Naive thymus-derived CD8-positive, alpha-beta T cell (primary cell): ENCODE data around the gene MED13L. TPM values are rescaled to one million over a fixed set of nuclear protein-coding genes. Genes with fewer than 3 reads are reported as not detected.
A peak's percentile ranks its signal among the peaks of the same experiment; 100 is the strongest.

Source experiments
- ATAC-seq, 2 donors: fragments of 150-1000 bp; cut with Tn5 transposase in 1 of 2; sonication (Bioruptor Pico), chemical (Tn5 transposase) in 1 of 2; 1 replicate in 1 of 2; 2 replicates in 1 of 2; pipeline ENCODE4 v1.10.0; 2021; ENCODE audit warnings: mild to moderate bottlenecking in 2 of 2, moderate library complexity in 2 of 2
- POLR2A ChIA-PET: fragments of 350-600 bp; sonication (Branson Sonifier 250); formaldehyde crosslinking; loops from one replicate; lab custom pipeline; 2021; ENCODE audit warnings: antibody characterized with exemption; lab: Charles Lee
- DNase-seq, 10 donors: peaks; one replicate each; pipeline versions ENCODE4 v3.0.0 to v3.0.0-alpha.2; 2020 to 2022
- H3K27ac Mint-ChIP-seq, 10 donors: one replicate each; pipeline ENCODE4 v1.8.0; 2020 to 2022; ENCODE audit warnings: mild to moderate bottlenecking in 10 of 10, mixed read lengths in 10 of 10, moderate library complexity in 4 of 10, inconsistent platforms in 1 of 10
- H3K27me3 Mint-ChIP-seq, 5 donors: one replicate each; pipeline ENCODE4 v1.8.0; 2021 to 2022; ENCODE audit warnings: mixed read lengths in 5 of 5
- H3K36me3 Mint-ChIP-seq, 3 donors: one replicate each; pipeline ENCODE4 v1.8.0; 2020 to 2022; ENCODE audit warnings: mixed read lengths in 3 of 3, mild to moderate bottlenecking in 2 of 3, inconsistent platforms in 1 of 3
- H3K4me1 Mint-ChIP-seq, 4 donors: one replicate each; pipeline ENCODE4 v1.8.0; 2021 to 2022; ENCODE audit warnings: mixed read lengths in 4 of 4
- H3K4me3 Mint-ChIP-seq, 10 donors: one replicate each; pipeline ENCODE4 v1.8.0; 2020 to 2022; ENCODE audit warnings: mild to moderate bottlenecking in 10 of 10, mixed read lengths in 10 of 10, moderate library complexity in 6 of 10, inconsistent platforms in 1 of 10
- H3K9me3 Mint-ChIP-seq, 9 donors: one replicate each; pipeline ENCODE4 v1.8.0; 2020 to 2022; ENCODE audit warnings: mixed read lengths in 9 of 9, mild to moderate bottlenecking in 3 of 9, inconsistent platforms in 1 of 9, moderate library complexity in 1 of 9
- polyA plus RNA-seq, 3 donors: library from polyadenylated mRNA; unstranded; fragments of 300-500 nt; fragmentation: Illumina TruSeq; gene quantifications; one replicate each; pipeline ENCODE4 v1.2.3, GENCODE V29; 2021
- total RNA-seq, 8 experiments: library from RNA in 2 of 8; stranded (reverse) in 2 of 8; gene quantifications; one replicate each; pipeline ENCODE4 v1.2.3 and lab custom pipeline; 2021 to 2026

MED13L gene
- total and polyA plus RNA-seq, 5 experiments from 2014 or later: 5.1 to 164 (median 6.7) TPM

- DNase-seq: no peak
- POLR2A ChIA-PET: interaction anchor here (0.7 kb wide), 1 partner anchor 12 kb away, joined by 5 read pairs; no protein-coding TSS in a partner anchor
- Mint-ChIP-seq H3K4me1 (peaks cover 40 to 82% (median 78%) of the 10 kb centered on the region in 4 donors), H3K4me3 (peak overlapping the region in 6 of 10 donors; percentile 0 to 31 (median 18)), H3K9me3 (no peaks in the 10 kb centered on the region), H3K27me3 (no peaks in the 10 kb centered on the region), H3K36me3 (no peaks in the 10 kb centered on the region), H3K27ac (peak overlapping the region in 9 of 10 donors; percentile 1 to 61 (median 13))
- no peak for ATAC-seq
Measured at GRCh38 chr12:116215023-116215422, 62.5 kb downstream of the MED13L start.

- peak overlapping the region in 1 of 10 donors; percentile 11 for H3K4me3 Mint-ChIP-seq
- no peaks in the 10 kb centered on the region for H3K9me3 Mint-ChIP-seq
- DNase-seq: peak in 2 of 10 donors; percentile 5 to 6
- POLR2A ChIA-PET: no interaction called here
- H3K4me1 Mint-ChIP-seq: peaks cover 47 to 92% (median 86%) of the 10 kb centered on the region in 4 donors
- no peaks in the 10 kb centered on the region for H3K27me3 Mint-ChIP-seq
- no peaks in the 10 kb centered on the region for H3K36me3 Mint-ChIP-seq
- H3K27ac Mint-ChIP-seq: peak overlapping the region in 5 of 10 donors; percentile 3 to 79 (median 54)
- peak; percentile 43 to 52 for ATAC-seq
Measured at GRCh38 chr12:116213885-116214527, 63.5 kb downstream of the MED13L start.

- DNase-seq (no peak), ATAC-seq (no peak)
- POLR2A ChIA-PET: no interaction called here
- Mint-ChIP-seq H3K27me3 (no peaks in the 10 kb centered on the region), H3K9me3 (no peaks in the 10 kb centered on the region), H3K27ac (peak overlapping the region in 4 of 10 donors; percentile 3 to 49 (median 16)), H3K4me3 (peak overlapping the region in 5 of 10 donors; percentile 2 to 44 (median 21)), H3K4me1 (peaks cover 47 to 89% (median 83%) of the 10 kb centered on the region in 4 donors), H3K36me3 (no peaks in the 10 kb centered on the region)
Measured at GRCh38 chr12:116213014-116213413, 64.5 kb downstream of the MED13L start.

GRCh38 chr12:116210762-116211161 is 66.7 kb downstream of the MED13L start:
- POLR2A ChIA-PET: no interaction called here

GRCh38 chr12:116210131-116210530 is 67.4 kb downstream of the MED13L start:
- ATAC-seq: no peak

More at GRCh38 chr12:116210762-116211161, 66.7 kb downstream of the MED13L start:
- no peak for DNase-seq
- H3K4me1 Mint-ChIP-seq: peaks cover 41 to 86% (median 74%) of the 10 kb centered on the region in 4 donors
- H3K4me3 Mint-ChIP-seq: peak overlapping the region in 9 of 10 donors; percentile 17 to 74 (median 41)
- ATAC-seq: peak; percentile 32 to 52
- no peaks in the 10 kb centered on the region for H3K27me3 Mint-ChIP-seq
- H3K27ac Mint-ChIP-seq: peak overlapping the region in 2 of 10 donors; percentile 4 to 27
- H3K36me3 Mint-ChIP-seq: peaks cover 0 to 2% (median 0%) of the 10 kb centered on the region in 3 donors
- no peaks in the 10 kb centered on the region for H3K9me3 Mint-ChIP-seq

GRCh38 chr12:116209503-116209902 is 68.0 kb downstream of the MED13L start:
- POLR2A ChIA-PET: no interaction called here
- Mint-ChIP-seq H3K27ac (no peak overlapping the region), H3K27me3 (no peaks in the 10 kb centered on the region), H3K36me3 (peaks cover under 1 to 10% (median 4%) of the 10 kb centered on the region in 3 donors), H3K4me1 (peaks cover 33 to 85% (median 67%) of the 10 kb centered on the region in 4 donors), H3K9me3 (no peaks in the 10 kb centered on the region), H3K4me3 (peak overlapping the region in 3 of 10 donors; percentile 8 to 27 (median 26))
- DNase-seq (no peak), ATAC-seq (no peak)

More at GRCh38 chr12:116210131-116210530, 67.4 kb downstream of the MED13L start:
- Mint-ChIP-seq H3K4me3 (peak overlapping the region in 4 of 10 donors; percentile 26 to 63 (median 48)), H3K27ac (no peak overlapping the region), H3K4me1 (peaks cover 34 to 85% (median 69%) of the 10 kb centered on the region in 4 donors), H3K36me3 (peaks cover 0 to 4% (median 1%) of the 10 kb centered on the region in 3 donors), H3K27me3 (no peaks in the 10 kb centered on the region), H3K9me3 (no peaks in the 10 kb centered on the region)
- DNase-seq: no peak
- POLR2A ChIA-PET: no interaction called here

GRCh38 chr12:116207274-116207673 is 70.2 kb downstream of the MED13L start:
- POLR2A ChIA-PET: no interaction called here
- DNase-seq (no peak), ATAC-seq (no peak)
- no peak overlapping the region for H3K4me3 Mint-ChIP-seq
- peaks cover 4 to 23% (median 5%) of the 10 kb centered on the region in 3 donors for H3K36me3 Mint-ChIP-seq
- H3K9me3 Mint-ChIP-seq: no peaks in the 10 kb centered on the region
- H3K4me1 Mint-ChIP-seq: peaks cover 38 to 80% (median 61%) of the 10 kb centered on the region in 4 donors
- H3K27me3 Mint-ChIP-seq: no peaks in the 10 kb centered on the region
- H3K27ac Mint-ChIP-seq: peak overlapping the region in 1 of 10 donors; percentile 27

GRCh38 chr12:116206828-116207227 is 70.7 kb downstream of the MED13L start:
- Mint-ChIP-seq H3K4me3 (no peak overlapping the region), H3K9me3 (no peaks in the 10 kb centered on the region), H3K36me3 (peaks cover 4 to 23% (median 5%) of the 10 kb centered on the region in 3 donors), H3K27me3 (no peaks in the 10 kb centered on the region), H3K27ac (peak overlapping the region in 1 of 10 donors; percentile 27), H3K4me1 (peaks cover 38 to 78% (median 63%) of the 10 kb centered on the region in 4 donors)
- DNase-seq (no peak), ATAC-seq (no peak)
- POLR2A ChIA-PET: no interaction called here

GRCh38 chr12:116204785-116205184 is 72.7 kb downstream of the MED13L start:
- Mint-ChIP-seq H3K27ac (peak overlapping the region in 2 of 10 donors; percentile 28 to 63), H3K27me3 (no peaks in the 10 kb centered on the region), H3K4me1 (peaks cover 38 to 77% (median 61%) of the 10 kb centered on the region in 4 donors), H3K4me3 (no peak overlapping the region), H3K9me3 (no peaks in the 10 kb centered on the region), H3K36me3 (peaks cover 4 to 27% (median 5%) of the 10 kb centered on the region in 3 donors)
- POLR2A ChIA-PET: no interaction called here
- ATAC-seq (no peak), DNase-seq (no peak)

GRCh38 chr12:116204169-116204568 is 73.3 kb downstream of the MED13L start:
- no peak for ATAC-seq
- POLR2A ChIA-PET: no interaction called here
- Mint-ChIP-seq H3K9me3 (no peaks in the 10 kb centered on the region), H3K36me3 (peaks cover 4 to 29% (median 5%) of the 10 kb centered on the region in 3 donors), H3K27ac (peak overlapping the region in 1 of 10 donors; percentile 63), H3K4me3 (no peak overlapping the region), H3K4me1 (peaks cover 35 to 77% (median 61%) of the 10 kb centered on the region in 4 donors), H3K27me3 (no peaks in the 10 kb centered on the region)
- no peak for DNase-seq

GRCh38 chr12:116202940-116203339 is 74.6 kb downstream of the MED13L start:
- H3K4me1 Mint-ChIP-seq: peaks cover 45 to 81% (median 66%) of the 10 kb centered on the region in 4 donors
- POLR2A ChIA-PET: no interaction called here
- DNase-seq: no peak
- peak overlapping the region in 1 of 10 donors; percentile 2 for H3K4me3 Mint-ChIP-seq
- ATAC-seq: no peak
- H3K27ac Mint-ChIP-seq: peak overlapping the region in 5 of 10 donors; percentile 1 to 17 (median 8)
- no peaks in the 10 kb centered on the region for H3K27me3 Mint-ChIP-seq
- peaks cover 4 to 29% (median 5%) of the 10 kb centered on the region in 3 donors for H3K36me3 Mint-ChIP-seq
- no peaks in the 10 kb centered on the region for H3K9me3 Mint-ChIP-seq

- Mint-ChIP-seq H3K9me3 (no peaks in the 10 kb centered on the region), H3K27me3 (no peaks in the 10 kb centered on the region), H3K36me3 (peaks cover 4 to 29% (median 5%) of the 10 kb centered on the region in 3 donors), H3K4me3 (peak overlapping the region in 3 of 10 donors; percentile 2 to 34 (median 4)), H3K4me1 (peaks cover 43 to 79% (median 68%) of the 10 kb centered on the region in 4 donors), H3K27ac (peak overlapping the region in 6 of 10 donors; percentile 1 to 49 (median 11))
- DNase-seq (no peak), ATAC-seq (peak in 1 of 2 donors; percentile 64)
- POLR2A ChIA-PET: no interaction called here
Measured at GRCh38 chr12:116202433-116202832, 75.1 kb downstream of the MED13L start.

GRCh38 chr12:116201908-116202307 is 75.6 kb downstream of the MED13L start:
- H3K36me3 Mint-ChIP-seq: peaks cover 4 to 29% (median 5%) of the 10 kb centered on the region in 3 donors
- no peak overlapping the region for H3K4me3 Mint-ChIP-seq
- no peaks in the 10 kb centered on the region for H3K27me3 Mint-ChIP-seq
- H3K4me1 Mint-ChIP-seq: peaks cover 43 to 79% (median 68%) of the 10 kb centered on the region in 4 donors
- POLR2A ChIA-PET: interaction anchor here (0.6 kb wide), 1 partner anchor 56 kb away, joined by 7 read pairs; no protein-coding TSS in a partner anchor
- no peak for DNase-seq
- H3K27ac Mint-ChIP-seq: no peak overlapping the region
- no peak for ATAC-seq
- H3K9me3 Mint-ChIP-seq: no peaks in the 10 kb centered on the region
